ENCODE results near the gene SORT1. TPM values are rescaled to one million over a fixed set of nuclear protein-coding genes. Genes with fewer than 3 reads are reported as not detected.

The SORT1 gene
- total and polyA plus RNA-seq, 4 donors = 39.0 to 135 (median 57.4) TPM

DNA sequence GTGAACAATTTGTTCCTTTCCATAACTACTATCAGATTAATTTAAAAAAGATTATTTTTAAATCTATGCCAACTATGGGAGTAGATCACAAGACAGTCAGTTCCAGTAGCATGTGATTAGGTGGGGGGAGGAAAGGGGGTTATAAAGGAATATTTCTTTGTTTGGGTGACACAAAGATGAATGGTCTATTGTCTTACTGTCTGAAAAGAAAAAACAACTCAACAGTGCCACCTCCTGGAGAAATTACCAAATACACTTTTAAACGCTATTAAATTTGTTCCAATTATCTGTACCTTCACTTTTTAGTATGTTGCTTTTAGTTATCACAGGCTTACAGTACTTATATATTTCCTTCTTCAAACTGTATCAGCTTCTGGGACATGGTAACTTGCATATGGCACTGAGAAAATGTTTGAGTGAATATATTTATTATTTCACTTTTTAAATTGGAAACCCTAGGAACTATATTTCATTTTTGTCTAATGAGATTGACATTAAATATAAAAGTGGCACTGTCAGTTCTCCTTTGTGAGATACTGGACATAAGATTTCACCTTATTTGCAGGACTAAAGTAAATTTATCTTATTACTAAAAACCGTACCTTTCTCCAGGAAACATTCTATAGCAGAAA lies 1.7 kb upstream of the SORT1 start:
- ATAC-seq (ENCODE audit: insufficient read depth, low FRiP score) = no peak
- TF ChIP-seq, protein P1, sequence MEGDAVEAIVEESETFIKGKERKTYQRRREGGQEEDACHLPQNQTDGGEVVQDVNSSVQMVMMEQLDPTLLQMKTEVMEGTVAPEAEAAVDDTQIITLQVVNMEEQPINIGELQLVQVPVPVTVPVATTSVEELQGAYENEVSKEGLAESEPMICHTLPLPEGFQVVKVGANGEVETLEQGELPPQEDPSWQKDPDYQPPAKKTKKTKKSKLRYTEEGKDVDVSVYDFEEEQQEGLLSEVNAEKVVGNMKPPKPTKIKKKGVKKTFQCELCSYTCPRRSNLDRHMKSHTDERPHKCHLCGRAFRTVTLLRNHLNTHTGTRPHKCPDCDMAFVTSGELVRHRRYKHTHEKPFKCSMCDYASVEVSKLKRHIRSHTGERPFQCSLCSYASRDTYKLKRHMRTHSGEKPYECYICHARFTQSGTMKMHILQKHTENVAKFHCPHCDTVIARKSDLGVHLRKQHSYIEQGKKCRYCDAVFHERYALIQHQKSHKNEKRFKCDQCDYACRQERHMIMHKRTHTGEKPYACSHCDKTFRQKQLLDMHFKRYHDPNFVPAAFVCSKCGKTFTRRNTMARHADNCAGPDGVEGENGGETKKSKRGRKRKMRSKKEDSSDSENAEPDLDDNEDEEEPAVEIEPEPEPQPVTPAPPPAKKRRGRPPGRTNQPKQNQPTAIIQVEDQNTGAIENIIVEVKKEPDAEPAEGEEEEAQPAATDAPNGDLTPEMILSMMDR (IDR thresholded peaks at IDR 0.05; ENCODE audit: control extremely low read depth, extremely low read depth) = peak; percentile 57

DNA sequence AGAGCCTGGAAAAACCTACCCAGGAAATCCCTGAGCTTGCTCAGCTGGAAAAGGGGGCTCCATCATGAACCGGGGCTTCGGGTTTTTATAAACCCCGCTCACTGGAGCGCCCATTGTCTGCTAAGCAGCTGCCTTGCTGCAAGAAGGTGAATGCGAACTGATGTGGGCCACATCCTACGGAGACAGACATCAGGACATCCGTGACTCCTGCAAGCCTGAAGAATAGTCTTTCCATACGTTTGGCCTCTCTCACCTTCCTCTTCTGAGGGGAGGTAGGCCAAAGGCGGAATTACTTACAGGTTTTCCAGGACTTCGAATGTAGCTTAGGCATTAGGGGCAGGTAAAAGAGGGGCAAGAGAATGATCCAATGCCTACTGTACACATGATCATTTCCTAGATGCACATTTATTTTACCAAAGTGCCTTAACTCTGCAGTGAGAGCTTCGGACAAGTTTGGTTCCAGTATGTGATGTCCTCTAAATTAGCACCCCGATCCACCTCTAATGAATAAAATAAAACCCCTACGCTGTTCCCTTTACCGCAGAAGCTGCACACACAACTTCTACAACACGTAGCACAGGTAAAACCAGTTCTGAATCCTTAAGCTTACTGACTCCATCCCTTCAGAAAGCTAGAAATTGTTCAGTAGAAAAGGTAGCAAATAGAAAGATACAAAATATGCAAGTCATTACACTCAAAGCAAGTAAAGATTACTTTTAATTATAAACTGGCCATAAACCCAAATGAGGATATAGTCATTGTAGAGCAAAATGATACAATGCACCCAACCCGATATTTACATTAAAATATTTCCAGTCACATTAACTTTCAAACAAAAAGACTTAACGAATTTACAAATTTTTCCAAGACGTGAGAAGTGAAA lies 866 bp upstream of the SORT1 start:
- TF ChIP-seq, protein P1 (IDR thresholded peaks at IDR 0.05; ENCODE audit: control extremely low read depth, extremely low read depth) = no peak
- no peaks in the 10 kb centered on the region for H3K9me3 ChIP-seq (ENCODE audit: control insufficient read depth in 4 of 4, insufficient read depth in 3 of 4, low read length in 3 of 4)
- H3K9ac ChIP-seq (ENCODE audit: insufficient read depth in 1 of 2, low read length in 2 of 2) = peak overlapping the region in 1 of 2 donors; percentile 33
- DNase-seq = peak in 2 of 3 donors; percentile 57 to 69
- peak overlapping the region; percentile 92 for H3K4me3 ChIP-seq
- H3K27me3 ChIP-seq (ENCODE audit: control insufficient read depth in 3 of 3, insufficient read depth in 3 of 3, low read length in 2 of 3) = no peaks in the 10 kb centered on the region
- H3K36me3 ChIP-seq (ENCODE audit: control insufficient read depth in 4 of 4, insufficient read depth in 4 of 4, low read length in 4 of 4) = peaks cover 0 to 10% (median 5%) of the 10 kb centered on the region in 4 donors
- peak overlapping the region; percentile 37 to 59 for H3K27ac ChIP-seq (ENCODE audit: low read depth in 1 of 2, low read length in 1 of 2)
- ATAC-seq (ENCODE audit: insufficient read depth, low FRiP score) = no peak
- 47 to 53% methylated on average over 18 of the region's 18 CpGs for WGBS, 2 donors
- H3K4me1 ChIP-seq (ENCODE audit: control insufficient read depth in 5 of 5, insufficient read depth in 5 of 5, low read length in 5 of 5) = peaks cover 4 to 40% (median 5%) of the 10 kb centered on the region in 5 donors

More for the DNA sequence above, 1.7 kb upstream of the SORT1 start:
- peaks cover 1 to 33% (median 4%) of the 10 kb centered on the region in 5 donors for H3K4me1 ChIP-seq (ENCODE audit: control insufficient read depth in 5 of 5, insufficient read depth in 5 of 5, low read length in 5 of 5)
- H3K36me3 ChIP-seq (ENCODE audit: control insufficient read depth in 4 of 4, insufficient read depth in 4 of 4, low read length in 4 of 4) = peaks cover 0 to 10% (median 5%) of the 10 kb centered on the region in 4 donors
- peak in 2 of 3 donors; percentile 83 to 84 for DNase-seq
- no peak overlapping the region for H3K4me3 ChIP-seq
- no peak overlapping the region for H3K27ac ChIP-seq (ENCODE audit: low read depth in 1 of 2, low read length in 1 of 2)
- no peaks in the 10 kb centered on the region for H3K27me3 ChIP-seq (ENCODE audit: control insufficient read depth in 3 of 3, insufficient read depth in 3 of 3, low read length in 2 of 3)
- H3K9ac ChIP-seq (ENCODE audit: insufficient read depth in 1 of 2, low read length in 2 of 2) = no peak overlapping the region
- 43 to 48% methylated on average over 2 of the region's 2 CpGs for WGBS, 2 donors
- H3K9me3 ChIP-seq (ENCODE audit: control insufficient read depth in 4 of 4, insufficient read depth in 3 of 4, low read length in 3 of 4) = no peaks in the 10 kb centered on the region

DNA sequence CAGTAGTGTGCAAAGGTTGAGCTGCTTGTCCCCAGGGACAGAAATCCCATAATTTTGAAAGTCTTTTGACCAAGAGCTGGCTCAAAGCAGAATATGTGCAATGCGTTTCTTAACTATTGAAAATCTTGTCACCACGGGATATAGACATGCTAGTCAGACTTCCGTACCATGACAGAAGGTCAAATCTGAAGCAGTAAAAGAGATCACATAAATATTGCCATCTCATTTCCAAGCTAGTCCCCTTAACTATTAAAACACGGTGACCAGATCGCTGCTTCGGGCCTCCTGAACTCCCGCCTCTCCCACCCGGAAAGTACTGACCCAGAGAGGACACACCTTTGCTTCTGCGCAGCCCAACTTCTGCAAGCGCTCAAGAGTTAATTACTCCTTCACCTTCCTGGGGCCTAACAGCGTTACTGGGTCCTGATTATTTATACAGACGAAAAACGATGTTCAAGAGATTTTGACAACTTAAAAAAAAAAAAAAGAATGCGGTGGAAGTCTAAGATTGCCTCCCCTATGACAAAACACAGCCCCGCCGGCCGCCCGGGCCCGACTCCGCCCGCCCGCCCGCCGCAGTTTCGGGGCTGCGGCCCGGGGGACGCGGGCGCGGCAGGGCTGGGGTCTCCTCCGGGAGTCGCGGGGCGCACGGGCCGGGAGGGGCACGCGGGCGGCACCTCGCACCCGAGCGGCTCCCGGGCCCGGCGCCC lies 692 bp downstream of the SORT1 start:
- Histone ChIP-seq H3K27ac (ENCODE audit: low read depth in 1 of 2, low read length in 1 of 2) (peak overlapping the region; percentile 71 to 92), H3K27me3 (ENCODE audit: control insufficient read depth in 3 of 3, insufficient read depth in 3 of 3, low read length in 2 of 3) (no peaks in the 10 kb centered on the region), H3K9ac (ENCODE audit: insufficient read depth in 1 of 2, low read length in 2 of 2) (peak overlapping the region in 1 of 2 donors; percentile 23), H3K4me3 (peak overlapping the region; percentile 92), H3K4me1 (ENCODE audit: control insufficient read depth in 5 of 5, insufficient read depth in 5 of 5, low read length in 5 of 5) (peaks cover 6 to 55% (median 14%) of the 10 kb centered on the region in 5 donors), H3K36me3 (ENCODE audit: control insufficient read depth in 4 of 4, insufficient read depth in 4 of 4, low read length in 4 of 4) (peaks cover 0 to 10% (median 2%) of the 10 kb centered on the region in 4 donors), H3K9me3 (ENCODE audit: control insufficient read depth in 4 of 4, insufficient read depth in 3 of 4, low read length in 3 of 4) (no peaks in the 10 kb centered on the region)
- ATAC-seq (ENCODE audit: insufficient read depth, low FRiP score) (no peak), DNase-seq (peak in 2 of 3 donors; percentile 6 to 22)
- TF ChIP-seq, protein P1 (IDR thresholded peaks at IDR 0.05; ENCODE audit: control extremely low read depth, extremely low read depth) = no peak
- 1 to 4% methylated on average over 45 to 46 of the region's 46 CpGs for WGBS, 2 donors
